RWPE2 (cell line): ENCODE data around the gene CLIC3.

Experiments used
- ATAC-seq: fragments of 200-7000 bp; cut with Tn5 transposase; 3 replicates; pipeline ENCODE4 v1.9.1; 2021; ENCODE audit warnings: low read depth
- DNase-seq: peaks from one replicate; pipeline ENCODE4 v3.0.0-alpha.2; 2020; ENCODE audit warnings: low spot score
- H3K27ac ChIP-seq: fragments of 450-650 bp; 2 replicates; pipeline ENCODE4 v1.5.1; 2017; ENCODE audit warnings: mild to moderate bottlenecking; ENCODE audit not compliant: poor library complexity, severe bottlenecking
- H3K27me3 ChIP-seq: fragments of 250-450 bp; sonication (Bioruptor Pico); 2 replicates; pipeline ENCODE4 v1.5.1; 2021; ENCODE audit warnings: mild to moderate bottlenecking, moderate library complexity; ENCODE audit not compliant: insufficient read depth, poor library complexity, severe bottlenecking
- H3K36me3 ChIP-seq: fragments of 250-450 bp; sonication (Bioruptor Pico); 2 replicates; pipeline ENCODE4 v1.5.1; 2020; ENCODE audit warnings: low read depth, mild to moderate bottlenecking, moderate library complexity
- H3K4me1 ChIP-seq: fragments of 250-450 bp; sonication (Bioruptor Pico); 2 replicates; pipeline ENCODE4 v1.5.1; 2021; ENCODE audit warnings: mild to moderate bottlenecking, moderate library complexity; ENCODE audit not compliant: insufficient read depth, poor library complexity, severe bottlenecking
- H3K4me3 ChIP-seq: fragments of 250-450 bp; sonication (Bioruptor Pico); 2 replicates; pipeline ENCODE4 v1.5.1; 2021; ENCODE audit warnings: mild to moderate bottlenecking, moderate library complexity; ENCODE audit not compliant: severe bottlenecking
- H3K9me3 ChIP-seq: fragments of 250-450 bp; sonication (Bioruptor Pico); 2 replicates; pipeline ENCODE4 v1.5.1; 2021; ENCODE audit warnings: mild to moderate bottlenecking, moderate library complexity; ENCODE audit not compliant: severe bottlenecking
- TF ChIP-seq, protein P1 (sequence below): fragments of 450-650 bp; IDR thresholded peaks from one replicate; pipeline ENCODE4 v1.5.1; 2017; ENCODE audit warnings: mild to moderate bottlenecking, moderate library complexity; ENCODE audit not compliant: poor library complexity, severe bottlenecking

Gene CLIC3

GRCh38 chr9:136947955-136948510 is 48.3 kb downstream of the CLIC3 start:
- Histone ChIP-seq H3K27me3 (no peaks in the 10 kb centered on the region), H3K4me1 (peaks cover 9% of the 10 kb centered on the region), H3K27ac (peak overlapping the region; percentile 58), H3K4me3 (no peak overlapping the region), H3K9me3 (no peaks in the 10 kb centered on the region), H3K36me3 (no peaks in the 10 kb centered on the region; the same call in 1 of the 2 replicates)
- TF ChIP-seq, protein P1, sequence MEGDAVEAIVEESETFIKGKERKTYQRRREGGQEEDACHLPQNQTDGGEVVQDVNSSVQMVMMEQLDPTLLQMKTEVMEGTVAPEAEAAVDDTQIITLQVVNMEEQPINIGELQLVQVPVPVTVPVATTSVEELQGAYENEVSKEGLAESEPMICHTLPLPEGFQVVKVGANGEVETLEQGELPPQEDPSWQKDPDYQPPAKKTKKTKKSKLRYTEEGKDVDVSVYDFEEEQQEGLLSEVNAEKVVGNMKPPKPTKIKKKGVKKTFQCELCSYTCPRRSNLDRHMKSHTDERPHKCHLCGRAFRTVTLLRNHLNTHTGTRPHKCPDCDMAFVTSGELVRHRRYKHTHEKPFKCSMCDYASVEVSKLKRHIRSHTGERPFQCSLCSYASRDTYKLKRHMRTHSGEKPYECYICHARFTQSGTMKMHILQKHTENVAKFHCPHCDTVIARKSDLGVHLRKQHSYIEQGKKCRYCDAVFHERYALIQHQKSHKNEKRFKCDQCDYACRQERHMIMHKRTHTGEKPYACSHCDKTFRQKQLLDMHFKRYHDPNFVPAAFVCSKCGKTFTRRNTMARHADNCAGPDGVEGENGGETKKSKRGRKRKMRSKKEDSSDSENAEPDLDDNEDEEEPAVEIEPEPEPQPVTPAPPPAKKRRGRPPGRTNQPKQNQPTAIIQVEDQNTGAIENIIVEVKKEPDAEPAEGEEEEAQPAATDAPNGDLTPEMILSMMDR, result peak; percentile 68
- ATAC-seq (no peak), DNase-seq (peak; percentile 60)

- TF ChIP-seq, protein P1, result no peak
- Histone ChIP-seq H3K36me3 (peaks cover 6% of the 10 kb centered on the region), H3K27ac (peak overlapping the region; percentile 58), H3K4me3 (no peak overlapping the region), H3K27me3 (no peaks in the 10 kb centered on the region), H3K9me3 (no peaks in the 10 kb centered on the region), H3K4me1 (peaks cover 9% of the 10 kb centered on the region)
- ATAC-seq, result no peak
- peak; percentile 64 for DNase-seq
Measured at GRCh38 chr9:136947028-136947891, 49.1 kb downstream of the CLIC3 start.

DNA sequence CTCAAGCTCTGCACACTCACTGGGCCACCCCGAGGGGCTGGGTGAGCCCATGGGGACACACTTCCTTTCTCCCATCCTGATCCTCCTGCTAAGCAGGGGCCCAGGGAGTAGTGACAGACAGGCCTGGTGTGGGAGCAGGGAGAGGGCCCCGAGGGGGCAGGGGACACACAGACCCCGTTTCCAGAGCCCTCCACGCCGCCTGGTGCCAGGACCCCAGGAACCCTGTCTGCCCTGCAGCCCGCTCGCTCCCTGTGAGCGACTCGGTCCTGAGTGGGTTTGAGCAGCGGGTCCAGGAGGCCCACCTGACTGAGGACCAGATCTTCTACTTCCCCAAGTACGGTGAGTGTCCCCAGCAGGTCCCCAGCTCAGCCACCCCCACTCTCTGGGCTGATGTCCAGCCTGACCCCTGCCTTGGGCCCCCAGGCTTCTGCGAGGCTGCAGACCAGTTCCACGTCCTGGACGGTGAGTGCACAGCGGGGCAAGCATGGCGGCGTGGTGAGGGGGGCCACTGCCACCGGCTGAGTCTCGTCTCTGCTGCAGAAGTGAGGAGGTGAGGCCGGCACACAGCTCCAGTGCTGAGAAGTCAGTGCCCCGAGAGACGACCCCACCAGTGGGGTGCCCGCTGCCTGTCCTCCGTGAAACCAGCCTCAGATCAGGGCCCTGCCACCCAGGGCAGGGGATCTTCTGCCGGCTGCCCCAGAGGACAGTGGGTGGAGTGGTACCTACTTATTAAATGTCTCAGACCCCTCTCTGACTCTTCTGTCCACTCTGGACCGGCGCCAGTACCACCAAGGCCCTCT is 49.9 kb downstream of the CLIC3 start:
- ATAC-seq (no peak), DNase-seq (peak; percentile 71)

GRCh38 chr9:136945333-136946227 is 50.8 kb downstream of the CLIC3 start:
- Histone ChIP-seq H3K4me1 (peaks cover 9% of the 10 kb centered on the region), H3K4me3 (no peak overlapping the region), H3K27ac (no peak overlapping the region), H3K9me3 (no peaks in the 10 kb centered on the region), H3K36me3 (peaks cover 23% of the 10 kb centered on the region), H3K27me3 (no peaks in the 10 kb centered on the region)
- ATAC-seq (no peak), DNase-seq (no peak)
- TF ChIP-seq, protein P1, result no peak

More for the DNA sequence above, 49.9 kb downstream of the CLIC3 start:
- Histone ChIP-seq H3K36me3 (peaks cover 15% of the 10 kb centered on the region), H3K4me3 (no peak overlapping the region), H3K27ac (no peak overlapping the region), H3K9me3 (no peaks in the 10 kb centered on the region), H3K4me1 (peaks cover 9% of the 10 kb centered on the region), H3K27me3 (no peaks in the 10 kb centered on the region)
- TF ChIP-seq, protein P1, result no peak
